Esophagus muscularis mucosa (tissue), 4 donors: ENCODE data around the gene SLC25A40. TPM values are rescaled to one million over a fixed set of nuclear protein-coding genes. Genes with fewer than 3 reads are reported as not detected.

Source experiments
- DNase-seq: peaks from one replicate; pipeline ENCODE4 v3.0.0-alpha.2; 2017; ENCODE audit errors: extremely low spot score
- H3K27ac ChIP-seq, 4 donors: fragments of 200-600 bp; sonication (generic); replicated peaks in 1 of 4; 1 replicate in 3 of 4; 2 replicates in 1 of 4; pipeline ENCODE4 v1.5.1; 2016 to 2019; ENCODE audit warnings: mild to moderate bottlenecking in 1 of 4
- H3K27me3 ChIP-seq, 4 donors: fragments of 200-600 bp; sonication (generic); one replicate each; pipeline versions ENCODE4 v1.5.1 to v1.6.0; 2016 to 2019
- H3K36me3 ChIP-seq, 4 donors: fragments of 200-600 bp; sonication (generic); one replicate each; pipeline ENCODE4 v1.5.1; 2016 to 2019
- H3K4me1 ChIP-seq, 4 donors: fragments of 200-600 bp; sonication (generic); one replicate each; pipeline ENCODE4 v1.5.1; 2016 to 2019
- H3K4me3 ChIP-seq, 4 donors: fragments of 200-600 bp; sonication (generic); 1 replicate in 2 of 4; 2 replicates in 2 of 4; pipeline ENCODE4 v1.5.1; 2016 to 2019; ENCODE audit warnings: mild to moderate bottlenecking in 4 of 4, moderate library complexity in 1 of 4
- H3K9me3 ChIP-seq, 4 donors: fragments of 200-600 bp; sonication (generic); 1 replicate in 3 of 4; 2 replicates in 1 of 4; pipeline ENCODE4 v1.5.1; 2016 to 2019
- EP300 ChIP-seq: sonication (generic); formaldehyde crosslinking; IDR thresholded peaks from one replicate; pipeline ENCODE4 v1.6.1; 2017; ENCODE audit warnings: antibody characterized with exemption
- POLR2A ChIP-seq: fragments of 450-650 bp; IDR thresholded peaks from one replicate; pipeline ENCODE4 v1.6.1; 2017; ENCODE audit warnings: antibody characterized with exemption, moderate library complexity, mild to moderate bottlenecking, low read depth
- POLR2AphosphoS5 ChIP-seq, 2 donors: sonication (generic); formaldehyde crosslinking; IDR thresholded peaks; one replicate each; pipeline ENCODE4 v1.6.1; 2017; ENCODE audit warnings: antibody characterized with exemption in 2 of 2
- WGBS: methylation state at CpG from one replicate; pipeline ENCODE4 v1.1.5; 2018; 5-methylcytosine and 5-hydroxymethylcytosine counted together
- intact Hi-C: fragments of 100-400 bp; cut with DNase I; formaldehyde crosslinking; loops from one replicate; pipeline ENCODE4 v1.15.1; 2023
- total RNA-seq, 4 donors: library from RNA; depleted of rRNA; stranded (reverse); fragments of >200 nt; gene quantifications; one replicate each; pipeline versions ENCODE4 v1.1.0 to v1.2.1, GENCODE V29; 2016
- TF ChIP-seq, protein P1 (sequence below), 3 experiments: fragments of 200-600 bp in 2 of 3; fragments of 450-650 bp in 1 of 3; sonication (generic) in 2 of 3; IDR thresholded peaks; one replicate each; pipeline ENCODE4 v1.5.1; 2017 to 2019; ENCODE audit warnings: antibody characterized with exemption in 3 of 3, mild to moderate bottlenecking in 2 of 3, moderate library complexity in 1 of 3

Gene SLC25A40
- total RNA-seq, 4 donors from 2014 or later = 9.1 to 17.4 (median 11.2) TPM

DNA sequence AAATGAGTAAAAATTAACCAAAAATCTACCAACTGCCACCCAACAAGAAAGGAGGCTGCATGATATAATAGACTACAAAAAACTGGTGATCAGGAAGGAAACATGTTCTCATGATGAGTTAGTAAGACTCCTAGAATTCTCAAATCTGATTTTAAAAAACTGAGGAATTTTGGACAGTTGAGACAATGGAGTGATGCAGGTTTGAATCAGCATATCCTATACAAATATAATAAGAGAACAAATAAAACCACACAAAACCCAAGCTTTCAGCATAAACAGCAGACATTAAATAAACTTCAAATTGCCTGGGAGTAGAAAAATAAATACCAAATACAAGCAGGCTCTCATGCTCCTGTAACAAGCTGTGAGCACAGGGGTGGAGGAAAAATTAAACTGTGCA is 57.8 kb downstream of the SLC25A40 start:
- TF ChIP-seq, protein P1, sequence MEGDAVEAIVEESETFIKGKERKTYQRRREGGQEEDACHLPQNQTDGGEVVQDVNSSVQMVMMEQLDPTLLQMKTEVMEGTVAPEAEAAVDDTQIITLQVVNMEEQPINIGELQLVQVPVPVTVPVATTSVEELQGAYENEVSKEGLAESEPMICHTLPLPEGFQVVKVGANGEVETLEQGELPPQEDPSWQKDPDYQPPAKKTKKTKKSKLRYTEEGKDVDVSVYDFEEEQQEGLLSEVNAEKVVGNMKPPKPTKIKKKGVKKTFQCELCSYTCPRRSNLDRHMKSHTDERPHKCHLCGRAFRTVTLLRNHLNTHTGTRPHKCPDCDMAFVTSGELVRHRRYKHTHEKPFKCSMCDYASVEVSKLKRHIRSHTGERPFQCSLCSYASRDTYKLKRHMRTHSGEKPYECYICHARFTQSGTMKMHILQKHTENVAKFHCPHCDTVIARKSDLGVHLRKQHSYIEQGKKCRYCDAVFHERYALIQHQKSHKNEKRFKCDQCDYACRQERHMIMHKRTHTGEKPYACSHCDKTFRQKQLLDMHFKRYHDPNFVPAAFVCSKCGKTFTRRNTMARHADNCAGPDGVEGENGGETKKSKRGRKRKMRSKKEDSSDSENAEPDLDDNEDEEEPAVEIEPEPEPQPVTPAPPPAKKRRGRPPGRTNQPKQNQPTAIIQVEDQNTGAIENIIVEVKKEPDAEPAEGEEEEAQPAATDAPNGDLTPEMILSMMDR (IDR thresholded peaks at IDR 0.05) = no peak
- no peak for TF ChIP-seq POLR2AphosphoS5 (IDR thresholded peaks at IDR 0.05)
- intact Hi-C loops = no loop called here
- H3K4me1 ChIP-seq = no peaks in the 10 kb centered on the region
- H3K36me3 ChIP-seq = no peaks in the 10 kb centered on the region
- DNase-seq = no peak
- H3K4me3 ChIP-seq = no peak overlapping the region
- H3K9me3 ChIP-seq = no peaks in the 10 kb centered on the region
- no peak overlapping the region for H3K27ac ChIP-seq
- H3K27me3 ChIP-seq = no peaks in the 10 kb centered on the region

DNA sequence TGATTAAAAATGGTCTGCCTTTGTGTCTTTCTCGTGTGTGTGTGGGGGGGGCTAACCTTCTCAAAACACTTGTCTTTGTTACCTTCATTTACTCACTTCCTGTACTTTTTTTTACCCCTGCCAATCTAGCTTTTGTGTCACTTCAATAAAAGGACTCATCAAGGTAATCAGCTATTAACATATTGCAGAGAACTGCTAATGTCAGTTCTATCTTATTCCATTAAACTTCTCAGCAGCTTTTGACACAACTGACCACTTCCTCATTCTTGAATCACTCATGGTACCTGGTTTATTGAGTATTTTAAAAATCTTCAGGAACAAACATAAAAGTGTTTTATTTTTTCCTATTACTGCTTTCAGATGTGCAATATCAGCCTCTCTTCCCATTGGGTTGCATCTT is 59.8 kb downstream of the SLC25A40 start:
- Histone ChIP-seq H3K27me3 (no peaks in the 10 kb centered on the region), H3K4me1 (no peaks in the 10 kb centered on the region), H3K27ac (no peak overlapping the region), H3K9me3 (no peaks in the 10 kb centered on the region), H3K36me3 (no peaks in the 10 kb centered on the region), H3K4me3 (no peak overlapping the region)
- 84% methylated on average over 1 of the region's 1 CpG for WGBS
- intact Hi-C loops = no loop called here
- no peak for DNase-seq
- TF ChIP-seq POLR2A = no peak
- TF ChIP-seq, protein P1 (IDR thresholded peaks at IDR 0.05) = no peak
- no peak for TF ChIP-seq POLR2AphosphoS5 (IDR thresholded peaks at IDR 0.05)
- TF ChIP-seq EP300 = no peak

DNA sequence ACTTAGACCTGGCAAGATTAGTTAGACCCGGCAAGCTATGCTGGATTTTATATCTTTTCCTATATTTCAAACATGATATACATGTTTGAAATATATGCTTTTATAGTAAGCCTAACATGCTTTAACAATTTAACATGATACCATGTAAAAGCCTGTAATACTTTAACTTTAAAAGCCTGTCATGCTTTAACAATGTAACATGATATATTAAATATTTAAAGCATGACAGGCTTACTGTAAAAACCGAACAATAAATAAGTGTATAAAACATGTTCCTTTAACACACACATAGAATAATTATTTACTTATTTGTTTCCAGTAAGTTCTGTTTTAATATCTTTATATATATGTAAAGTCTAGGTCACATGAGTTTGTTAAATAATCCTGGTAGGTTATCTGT is 65.4 kb downstream of the SLC25A40 start:
- H3K4me1 ChIP-seq = no peaks in the 10 kb centered on the region
- WGBS = 88% methylated on average over 2 of the region's 2 CpGs
- H3K27ac ChIP-seq = no peak overlapping the region
- intact Hi-C loops = no loop called here
- no peaks in the 10 kb centered on the region for H3K36me3 ChIP-seq
- DNase-seq = no peak
- no peaks in the 10 kb centered on the region for H3K9me3 ChIP-seq
- no peak for TF ChIP-seq POLR2AphosphoS5 (IDR thresholded peaks at IDR 0.05)
- no peak for TF ChIP-seq EP300
- TF ChIP-seq, protein P1 (IDR thresholded peaks at IDR 0.05) = no peak
- no peak for TF ChIP-seq POLR2A
- no peaks in the 10 kb centered on the region for H3K27me3 ChIP-seq
- H3K4me3 ChIP-seq = no peak overlapping the region

DNA sequence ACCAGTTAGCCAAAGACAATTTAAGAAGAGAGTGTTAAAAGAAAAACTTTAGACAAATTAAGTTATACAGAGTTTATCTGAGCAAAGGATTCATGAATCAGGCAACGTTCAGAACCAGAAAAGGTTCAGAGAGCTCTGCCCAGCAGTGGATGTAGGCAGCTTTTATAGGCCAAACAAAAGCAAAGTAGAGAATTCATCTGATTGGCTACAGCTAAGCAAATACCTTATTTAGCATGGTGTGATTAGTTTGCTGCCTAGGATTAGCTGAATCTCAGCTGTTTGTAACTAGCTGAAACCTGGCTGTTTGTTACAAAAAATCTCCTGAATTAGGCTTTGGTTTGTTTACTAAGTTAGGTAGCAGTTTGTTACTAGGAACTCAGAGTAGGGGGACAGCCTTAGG is 66.0 kb downstream of the SLC25A40 start:
- no peaks in the 10 kb centered on the region for H3K9me3 ChIP-seq
- H3K4me1 ChIP-seq = no peaks in the 10 kb centered on the region
- no peak overlapping the region for H3K27ac ChIP-seq
- intact Hi-C loops = no loop called here
- H3K36me3 ChIP-seq = no peaks in the 10 kb centered on the region
- no peak overlapping the region for H3K4me3 ChIP-seq
- TF ChIP-seq POLR2A (no peak), EP300 (no peak), POLR2AphosphoS5 (IDR thresholded peaks at IDR 0.05) (no peak)
- TF ChIP-seq, protein P1 (IDR thresholded peaks at IDR 0.05) = no peak
- 30% methylated on average over 1 of the region's 1 CpG for WGBS
- no peak for DNase-seq
- no peaks in the 10 kb centered on the region for H3K27me3 ChIP-seq

DNA sequence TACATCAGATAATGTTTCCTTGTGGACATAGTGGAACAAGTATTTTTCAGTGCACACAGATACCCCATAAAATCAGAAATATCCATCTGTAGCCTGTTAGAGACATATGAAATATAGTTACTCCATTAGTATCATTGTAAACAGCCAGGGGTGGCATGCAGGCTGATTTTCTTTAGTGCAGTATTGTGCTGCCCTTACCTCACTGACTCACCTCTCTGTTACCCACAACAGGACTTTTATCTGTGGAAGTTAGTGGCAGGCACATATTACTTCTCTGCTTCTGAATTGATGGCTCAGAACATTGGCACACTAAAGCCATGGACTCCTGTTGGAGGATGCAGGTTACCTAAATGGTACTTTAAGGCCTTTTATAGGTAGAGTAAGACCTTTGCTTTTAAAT is 70.0 kb downstream of the SLC25A40 start:
- no peak for DNase-seq

More for the DNA sequence above, 70.0 kb downstream of the SLC25A40 start:
- no peaks in the 10 kb centered on the region for H3K9me3 ChIP-seq
- no peaks in the 10 kb centered on the region for H3K27me3 ChIP-seq
- intact Hi-C loops = no loop called here
- H3K36me3 ChIP-seq = no peaks in the 10 kb centered on the region
- H3K4me3 ChIP-seq = no peak overlapping the region
- TF ChIP-seq POLR2AphosphoS5 (IDR thresholded peaks at IDR 0.05) (no peak), POLR2A (no peak), EP300 (no peak)
- TF ChIP-seq, protein P1 (IDR thresholded peaks at IDR 0.05) = no peak
- no peak overlapping the region for H3K27ac ChIP-seq
- no peaks in the 10 kb centered on the region for H3K4me1 ChIP-seq
